CD4-positive, alpha-beta T cell treated with Interleukin-10 for 1 hour (primary cell): Measurements from ENCODE around the gene PPFIBP2.

Source experiments
- DNase-seq: peaks from one replicate; pipeline ENCODE4 v3.0.0-alpha.2; 2020

The PPFIBP2 gene

DNA sequence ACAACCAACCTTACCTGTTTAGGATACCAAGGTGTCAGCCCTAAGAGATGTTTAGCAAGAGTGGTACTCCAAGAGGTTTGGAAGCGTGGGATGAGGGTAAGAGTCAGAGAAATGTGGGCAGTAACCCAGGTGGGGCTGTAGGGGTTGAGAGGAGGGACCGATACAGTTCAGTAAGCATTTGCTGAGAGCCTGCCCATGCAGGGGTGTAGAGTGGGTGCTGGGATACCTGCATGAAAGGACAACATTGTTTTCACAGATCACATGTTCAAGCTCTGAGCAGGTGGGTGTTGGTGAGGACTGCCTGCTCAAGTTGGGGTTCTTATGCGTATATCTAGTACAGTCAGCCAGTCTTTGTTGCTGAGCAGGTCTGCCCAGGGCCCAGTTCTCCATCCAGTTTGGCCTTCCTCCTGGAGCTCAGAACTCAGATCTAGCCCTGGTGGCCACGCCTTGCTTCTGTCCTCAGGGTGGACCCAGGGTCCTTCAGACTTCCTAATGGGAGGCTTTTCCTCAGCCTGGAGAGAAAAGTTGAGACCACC is 14.8 kb downstream of the PPFIBP2 start:
- DNase-seq: no peak

DNA sequence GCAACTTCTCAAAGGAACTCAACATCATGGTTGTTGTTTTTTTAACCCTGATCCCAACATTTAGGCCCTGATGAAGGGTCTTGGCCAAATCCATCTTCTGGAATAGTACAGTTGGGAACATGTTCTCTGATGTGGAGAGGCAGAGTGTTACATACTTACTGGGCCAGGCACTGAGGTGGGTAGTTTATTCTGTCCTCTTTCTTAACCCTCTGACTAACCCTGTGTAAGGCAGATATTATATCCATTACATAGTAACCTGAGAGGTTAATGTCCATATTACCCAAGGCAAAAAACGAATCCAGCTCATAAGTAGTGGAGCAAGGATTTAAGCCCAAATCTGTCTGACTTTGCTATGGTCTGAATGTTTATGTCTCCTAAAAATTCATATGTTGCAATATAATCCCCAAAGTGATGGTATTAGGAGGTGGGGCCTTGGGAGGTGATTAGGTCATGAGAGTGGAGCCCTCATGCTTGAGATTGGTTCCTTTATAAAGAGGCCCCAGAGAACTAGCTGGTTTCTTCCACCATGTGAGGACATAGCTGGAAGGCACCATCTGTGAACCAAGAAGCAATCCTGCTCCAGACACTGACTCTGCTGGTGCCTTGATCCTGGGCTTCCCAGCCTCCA is 16.3 kb downstream of the PPFIBP2 start:
- no peak for DNase-seq

DNA sequence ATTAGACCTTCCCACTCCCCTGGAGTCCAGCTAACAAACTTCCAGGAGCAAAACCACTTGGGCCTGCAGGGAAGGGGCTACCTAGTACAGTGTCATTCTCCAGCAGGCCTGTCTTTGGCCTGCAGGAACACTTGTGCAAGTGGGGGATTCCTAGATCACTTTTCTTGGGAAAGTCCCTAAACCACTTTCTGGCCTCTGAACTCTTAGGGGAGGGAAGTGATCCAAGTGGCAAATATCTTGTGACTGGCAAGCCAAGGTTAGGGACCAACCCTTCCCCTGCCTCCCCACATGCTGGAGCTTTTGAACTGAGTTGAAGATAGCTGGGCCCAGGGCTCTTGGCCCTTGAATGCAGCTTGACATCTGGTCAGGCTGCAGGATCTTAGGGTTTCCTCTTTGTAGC is 17.2 kb downstream of the PPFIBP2 start:
- no peak for DNase-seq

DNA sequence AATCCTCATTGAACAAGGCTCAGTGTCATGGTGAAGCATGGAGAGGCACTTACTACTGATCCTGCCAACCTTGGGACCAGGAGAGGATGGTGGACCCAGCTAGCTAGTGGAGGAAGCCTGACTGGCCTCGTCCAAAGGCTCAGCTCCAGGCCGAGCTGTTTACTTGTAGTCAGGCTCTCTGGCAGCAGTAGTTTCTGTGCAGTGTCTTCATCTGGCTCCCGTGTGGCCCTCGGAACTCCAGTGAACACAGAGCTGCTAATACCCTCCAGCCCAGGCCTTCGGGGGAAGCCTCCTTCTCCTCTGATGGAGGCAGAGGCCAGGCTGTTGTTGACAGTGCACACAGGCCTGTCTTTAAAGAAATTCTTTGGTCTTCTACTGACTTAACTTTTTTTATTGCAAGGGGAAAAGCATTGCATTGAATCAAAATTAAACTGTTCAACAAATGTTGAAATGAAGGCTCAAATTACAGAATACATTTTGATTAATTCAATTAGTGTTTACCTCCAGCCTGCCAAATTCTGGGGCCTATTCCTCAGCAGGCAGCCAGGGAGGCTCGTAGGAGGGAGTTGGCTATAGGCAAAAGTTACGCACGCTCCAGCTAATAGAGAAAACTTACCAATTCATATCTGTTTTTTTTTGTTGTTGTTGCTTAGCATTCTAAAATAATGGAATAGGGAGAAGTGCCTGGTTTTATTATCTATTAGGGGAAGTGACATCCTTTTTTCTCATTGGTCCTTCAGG is 18.8 kb downstream of the PPFIBP2 start:
- no peak for DNase-seq

DNA sequence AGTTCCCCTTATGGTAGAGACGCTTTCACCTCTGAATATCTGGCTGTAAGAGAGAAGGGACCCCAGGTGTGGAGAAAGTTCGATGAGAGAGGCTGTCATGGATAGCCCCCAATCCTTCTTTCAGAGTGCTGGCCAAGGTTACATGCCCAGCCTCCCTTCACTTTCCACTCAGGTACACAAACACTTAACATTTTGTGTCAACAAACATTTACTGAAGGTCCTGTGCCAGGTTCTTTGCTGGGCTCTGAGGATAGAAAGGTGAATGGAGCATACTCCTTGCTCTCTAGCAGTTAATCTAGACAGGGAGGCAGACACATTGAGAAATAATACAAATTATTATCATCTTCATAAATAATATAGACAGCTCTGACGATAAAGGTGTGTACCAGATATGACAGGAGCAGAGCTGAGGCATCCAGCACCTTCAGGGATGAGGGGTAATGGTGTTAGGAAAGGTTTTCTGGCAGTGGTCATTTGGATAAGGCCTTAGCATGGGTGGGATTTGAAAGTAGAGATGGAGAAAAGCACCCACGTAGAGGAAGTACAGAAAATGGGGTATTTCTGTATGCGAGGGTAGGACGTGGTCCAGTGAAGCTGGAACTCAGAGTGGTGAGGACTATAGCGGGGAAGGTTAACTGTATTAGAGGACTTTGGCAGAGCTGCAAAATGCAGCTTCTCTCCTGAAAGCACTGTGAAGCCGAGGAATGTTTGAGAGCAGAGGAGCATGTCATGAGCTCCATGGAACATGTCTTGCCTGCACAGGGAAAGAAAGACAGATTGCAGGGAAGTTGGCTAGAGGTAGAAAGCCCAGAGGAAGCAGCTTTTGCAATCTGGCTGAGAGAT is 19.6 kb downstream of the PPFIBP2 start:
- no peak for DNase-seq

DNA sequence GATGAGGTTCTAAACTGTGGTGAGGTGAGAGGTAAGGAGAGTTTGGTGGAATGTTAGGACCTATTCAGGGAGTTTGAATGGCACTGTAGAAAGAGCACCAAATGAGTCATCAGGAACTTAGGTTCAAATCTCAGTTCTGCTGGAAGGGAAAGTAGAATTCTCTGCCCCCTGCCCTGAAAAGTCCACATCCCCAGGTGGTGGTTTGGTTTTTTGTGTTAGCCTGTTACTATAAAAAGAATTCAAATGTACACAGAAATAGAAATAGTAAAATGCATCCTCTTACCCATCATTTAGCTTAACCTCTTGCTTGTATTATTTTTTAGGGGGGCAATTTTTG is 20.2 kb downstream of the PPFIBP2 start:
- no peak for DNase-seq

DNA sequence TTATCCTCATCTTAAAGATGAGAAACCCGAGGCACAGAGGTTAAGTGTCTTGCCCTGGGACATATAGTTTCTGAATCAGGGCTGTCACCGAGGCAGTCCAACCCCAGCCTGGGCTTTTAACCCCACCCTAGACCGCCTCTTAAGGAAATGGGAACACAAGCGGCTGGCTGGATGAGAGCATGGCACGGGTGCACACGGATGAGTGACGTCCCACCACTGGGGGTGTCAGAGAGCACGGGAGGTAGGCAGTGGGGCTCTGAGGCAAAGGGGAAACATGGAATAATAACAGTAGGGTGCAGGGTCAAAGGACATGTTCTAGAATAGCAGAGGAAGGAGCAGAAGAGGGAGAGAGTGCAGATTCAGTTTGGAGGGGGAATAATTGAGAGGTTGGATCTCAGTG is 22.3 kb downstream of the PPFIBP2 start:
- no peak for DNase-seq

DNA sequence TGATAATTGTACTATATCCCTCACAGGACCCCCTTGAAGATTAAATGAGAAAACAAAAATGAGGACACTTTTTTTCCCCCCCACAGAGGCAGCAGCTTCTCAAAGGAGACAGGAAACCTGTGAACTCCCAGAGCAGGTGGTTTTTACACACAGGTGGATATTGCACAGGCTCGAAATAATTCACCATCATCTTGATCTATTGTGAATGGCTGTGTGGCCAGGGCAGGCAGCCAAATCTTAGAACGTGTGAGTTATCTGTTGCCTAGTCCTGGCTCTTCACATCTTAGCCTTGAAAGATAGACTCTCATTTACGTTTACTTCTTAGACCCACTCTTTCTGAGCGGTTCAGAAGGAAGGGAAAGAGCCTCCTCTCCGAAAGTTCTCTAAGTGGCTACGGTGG is 23.5 kb downstream of the PPFIBP2 start:
- no peak for DNase-seq

DNA sequence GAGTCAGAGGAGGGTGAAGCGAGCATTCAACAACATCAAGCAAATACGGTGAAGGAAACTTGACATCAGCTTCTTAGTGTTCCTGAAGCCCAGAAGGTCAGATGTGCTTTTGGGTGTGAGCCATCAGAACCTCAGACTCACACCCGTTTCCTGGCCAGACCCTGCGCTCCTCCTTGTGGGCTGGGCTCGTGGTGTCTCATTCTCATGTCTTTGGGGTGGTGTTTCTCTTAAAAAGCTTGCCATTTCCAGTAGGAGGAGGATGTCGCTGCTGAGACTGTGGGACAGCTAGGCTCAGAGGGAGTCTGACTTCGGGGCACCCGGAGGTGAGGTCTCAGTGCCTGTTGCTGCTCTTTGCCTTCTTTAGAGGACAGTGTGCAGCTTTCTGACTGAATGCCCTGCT is 24.2 kb downstream of the PPFIBP2 start:
- DNase-seq: peak; percentile 15

DNA sequence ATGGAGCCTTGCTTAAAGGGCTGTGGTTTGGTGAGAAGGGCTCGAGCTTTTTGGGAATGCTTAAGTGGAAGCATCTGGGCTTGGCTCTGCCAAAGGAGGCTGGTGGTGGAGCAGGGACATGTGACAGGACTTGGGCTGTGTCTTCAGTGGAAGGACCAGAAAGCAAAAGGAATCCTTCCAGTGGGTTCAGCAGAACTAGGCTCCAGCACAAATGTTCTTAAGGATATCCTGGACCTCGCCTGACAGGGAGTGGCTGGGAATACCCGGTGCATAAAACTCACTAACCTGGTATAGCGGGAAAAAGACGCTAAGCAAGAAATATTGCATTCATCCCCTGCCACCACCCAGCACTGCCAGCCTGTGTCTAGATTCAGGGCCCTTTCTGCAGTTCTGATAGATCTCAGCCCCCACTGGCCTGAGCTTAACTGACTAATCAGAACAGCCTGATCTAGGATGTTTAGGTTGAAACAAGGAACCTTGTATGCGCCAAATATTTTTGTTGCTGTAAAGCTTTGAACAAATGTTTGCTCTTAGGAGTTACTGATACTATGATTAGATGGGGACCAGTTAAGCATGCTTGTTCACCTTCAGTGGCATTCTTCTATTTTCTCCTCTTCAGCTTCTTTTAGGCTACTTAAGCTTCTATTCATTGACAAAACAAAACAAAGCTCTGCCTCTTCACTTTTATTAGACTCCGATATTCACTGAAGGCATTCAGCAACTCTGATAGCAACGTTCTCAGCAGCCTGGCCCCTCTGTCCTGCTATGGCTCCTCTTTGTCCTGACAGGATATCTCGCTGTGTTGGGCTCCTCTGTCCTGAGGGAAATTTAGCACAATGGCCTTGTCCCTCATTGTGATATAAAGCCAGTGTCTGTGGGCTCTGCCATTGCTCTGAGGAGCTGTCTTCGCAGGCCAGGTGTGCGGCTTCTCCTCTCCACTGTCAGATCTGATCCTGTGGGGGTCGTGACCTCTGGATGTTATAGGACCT is 25.0 kb downstream of the PPFIBP2 start:
- no peak for DNase-seq

DNA sequence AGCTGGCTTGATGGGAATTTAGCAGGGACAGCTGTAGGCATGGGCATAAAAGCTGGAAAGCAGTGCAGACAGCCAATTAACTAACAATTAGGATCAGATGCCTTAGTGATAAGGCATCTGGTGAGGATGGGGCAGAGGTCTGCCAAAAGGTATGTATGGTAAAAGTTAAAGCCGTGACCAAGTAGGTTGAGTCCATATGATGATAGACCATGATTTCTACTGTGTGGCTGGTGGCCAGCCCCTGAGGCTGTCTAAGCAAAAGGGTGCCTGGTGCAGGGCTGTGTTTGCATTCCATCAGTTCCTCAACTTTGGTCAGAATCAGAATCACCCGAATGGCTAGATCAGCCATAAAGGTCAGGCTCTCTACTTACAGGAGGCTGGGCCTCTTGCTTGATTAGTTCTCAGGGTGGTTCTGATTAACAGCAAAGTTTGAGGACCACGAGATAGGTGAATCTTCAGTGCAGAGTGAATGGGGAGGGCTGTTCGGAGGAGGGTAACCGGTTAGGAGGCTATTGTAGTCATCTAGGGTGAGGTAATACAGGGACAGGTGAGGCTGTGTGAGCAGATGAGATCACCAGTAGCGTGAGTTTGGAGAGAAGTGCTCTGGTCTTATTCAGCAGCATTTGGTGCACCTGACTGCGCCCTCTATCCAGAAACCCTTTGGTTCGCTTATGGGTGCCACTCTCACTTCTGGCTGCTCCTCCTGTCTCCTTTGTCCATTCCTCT is 27.2 kb downstream of the PPFIBP2 start:
- no peak for DNase-seq

DNA sequence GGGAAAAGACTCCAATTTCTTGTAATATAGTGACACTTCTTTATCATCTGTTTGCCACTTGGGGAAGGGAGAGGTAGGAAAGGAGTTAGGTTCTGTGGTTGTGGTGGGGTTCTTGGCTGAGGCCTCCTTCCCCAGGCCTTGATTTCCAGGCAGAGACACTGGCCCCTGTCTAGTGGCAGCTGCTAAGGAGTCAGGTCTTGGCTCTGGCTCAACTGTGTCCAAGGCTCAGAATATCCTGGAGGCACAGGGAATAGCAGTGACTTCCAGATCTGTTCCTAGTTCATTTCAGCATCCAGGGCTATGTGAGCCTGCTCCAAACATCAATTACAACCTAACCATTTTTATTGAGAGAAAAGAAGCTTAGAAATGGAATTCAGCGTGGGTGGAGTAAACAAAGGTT is 29.5 kb downstream of the PPFIBP2 start:
- DNase-seq: no peak

DNA sequence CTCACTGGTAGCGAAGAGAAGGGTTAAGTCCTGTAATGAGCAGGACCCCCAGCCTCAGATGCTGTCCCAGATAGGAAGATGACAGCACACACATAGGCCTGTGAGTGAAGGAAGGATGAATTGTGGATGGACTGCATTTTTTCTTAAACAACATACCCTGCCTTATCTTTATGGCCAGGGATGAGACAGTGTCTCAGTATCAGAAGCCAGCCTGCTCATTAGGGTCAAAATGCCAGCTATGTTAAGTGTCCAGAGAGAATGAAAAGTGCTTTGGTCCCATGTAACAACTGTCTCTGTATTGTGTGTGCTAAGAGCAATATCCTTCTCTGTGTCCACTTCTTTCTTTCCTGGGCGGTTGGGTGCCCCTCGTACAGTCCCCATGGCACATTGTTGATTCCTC is 30.2 kb downstream of the PPFIBP2 start:
- DNase-seq: no peak

DNA sequence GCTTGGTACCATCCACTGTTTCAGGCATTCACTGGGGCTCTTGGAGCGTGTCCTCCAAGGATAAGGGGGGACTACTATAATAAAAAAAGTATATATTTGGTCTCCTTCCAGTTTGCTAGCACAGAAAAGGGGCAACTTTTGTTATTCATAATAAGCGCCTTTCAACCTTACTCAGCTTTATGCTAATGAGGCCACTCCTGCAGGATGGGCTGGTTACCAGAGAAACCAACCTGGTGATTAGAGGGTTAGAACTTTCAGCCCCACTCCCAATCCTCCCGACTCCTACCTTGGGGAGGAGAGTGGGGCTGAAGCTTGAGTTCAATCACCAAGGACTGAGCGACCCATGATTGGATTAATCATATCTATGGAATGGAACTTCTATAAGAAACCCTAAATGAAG is 31.8 kb downstream of the PPFIBP2 start:
- DNase-seq: no peak

DNA sequence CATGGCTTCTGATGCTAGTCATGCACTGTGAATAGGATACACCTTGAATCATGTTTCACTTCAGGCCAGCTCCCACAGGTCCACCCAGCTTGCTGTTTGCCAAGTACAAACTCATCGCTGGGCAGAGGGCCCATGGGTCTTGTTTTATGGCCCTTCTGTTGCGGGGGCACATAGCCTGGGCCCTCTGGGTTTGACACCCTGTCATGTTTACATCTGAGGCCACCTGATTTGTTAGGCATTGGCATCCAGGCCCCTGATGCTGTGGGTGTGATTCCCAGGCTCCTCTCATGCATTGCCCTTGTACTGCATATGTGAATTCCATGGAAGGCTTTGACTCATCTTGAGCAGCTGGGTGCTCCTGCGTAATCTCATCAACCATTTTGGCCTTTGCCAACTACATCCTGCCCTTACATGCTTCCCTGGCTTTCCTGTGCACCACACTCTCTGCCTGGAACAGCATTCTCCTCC is 32.6 kb downstream of the PPFIBP2 start:
- no peak for DNase-seq

DNA sequence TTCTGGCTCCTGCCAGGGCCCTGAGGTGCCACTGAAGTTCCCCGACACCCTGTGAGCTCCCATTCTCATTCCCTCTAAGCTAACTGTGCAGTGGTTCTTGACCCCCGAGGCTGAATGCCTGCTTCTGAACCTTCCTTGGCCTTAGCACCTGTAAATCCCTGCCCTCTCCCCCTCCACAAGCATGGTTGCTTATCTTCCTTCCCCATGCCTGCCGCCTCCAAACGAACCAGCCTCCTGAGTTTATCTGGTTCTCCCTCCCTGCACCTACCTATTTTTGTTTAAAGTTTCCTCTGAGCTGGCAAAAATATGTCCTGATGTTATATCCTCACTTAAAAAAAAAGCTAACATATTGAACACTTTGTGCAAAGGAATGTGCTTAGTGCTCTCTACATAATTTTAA is 33.9 kb downstream of the PPFIBP2 start:
- no peak for DNase-seq

DNA sequence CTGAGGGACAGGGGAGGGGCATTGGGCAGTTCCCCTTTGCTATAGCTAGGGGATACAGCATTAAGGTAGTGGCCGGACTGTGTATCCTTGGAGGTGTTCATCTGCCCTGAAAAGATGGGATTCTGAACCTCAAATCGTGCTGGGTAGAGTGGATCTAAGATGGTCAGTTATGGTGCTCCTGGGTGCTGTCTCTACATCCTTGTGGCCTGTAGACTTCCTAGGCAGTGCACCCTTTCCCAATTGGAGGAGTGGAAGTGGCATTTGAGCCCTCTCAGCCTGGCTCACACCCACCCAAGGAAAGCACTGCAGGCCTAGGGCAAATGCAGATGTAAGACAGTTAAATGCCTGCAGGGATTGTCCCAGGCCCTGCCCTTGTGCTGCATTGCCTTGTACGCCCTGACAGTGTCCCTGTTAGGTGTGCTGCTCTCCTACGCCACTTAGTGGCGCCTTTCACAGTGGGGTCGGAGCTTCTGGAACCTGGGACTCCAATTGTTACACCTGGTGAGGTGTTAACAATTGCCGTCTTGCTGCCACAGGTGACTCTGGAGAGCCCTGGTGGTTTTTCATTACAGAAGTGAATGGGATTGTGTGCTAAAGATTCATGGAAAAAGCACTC is 35.0 kb downstream of the PPFIBP2 start:
- peak; percentile 28 for DNase-seq

DNA sequence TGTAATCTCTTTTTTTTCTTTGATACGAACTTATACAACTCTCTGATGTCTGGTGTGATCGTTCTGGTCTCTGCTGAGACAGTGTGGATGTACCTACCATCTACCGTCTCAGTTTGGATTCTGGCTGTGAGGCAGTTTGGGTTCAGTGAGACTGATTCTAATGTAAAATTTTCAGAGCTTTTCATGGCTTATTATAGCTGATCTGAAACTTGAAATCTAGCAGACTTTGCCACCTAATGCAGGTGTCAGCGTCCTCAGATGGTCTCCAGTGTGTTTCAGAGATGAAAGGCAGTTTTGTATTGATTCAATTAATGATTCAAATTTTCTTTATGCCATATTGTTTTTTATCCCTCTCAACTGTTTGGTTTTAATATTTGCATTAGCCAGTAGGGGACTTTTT is 35.9 kb downstream of the PPFIBP2 start:
- no peak for DNase-seq

DNA sequence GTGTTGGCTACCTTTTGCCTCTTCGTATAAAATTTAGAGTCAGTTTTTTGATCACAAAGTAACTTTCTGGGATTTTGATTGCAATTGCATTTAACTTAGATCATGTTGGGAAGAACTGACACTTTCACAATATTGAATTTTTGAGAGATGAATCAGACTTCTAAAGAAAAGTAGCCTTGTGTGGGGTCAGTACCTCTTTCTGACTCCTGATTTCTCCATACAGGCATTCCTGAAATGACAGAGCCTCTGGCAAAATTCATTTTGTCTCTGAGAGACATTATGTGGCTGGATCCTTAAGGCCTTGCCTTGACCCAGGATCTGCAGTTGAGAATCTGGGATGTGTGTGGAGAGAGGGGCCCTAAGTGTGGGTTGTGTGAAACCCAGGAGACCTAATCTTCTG is 37.8 kb downstream of the PPFIBP2 start:
- no peak for DNase-seq

DNA sequence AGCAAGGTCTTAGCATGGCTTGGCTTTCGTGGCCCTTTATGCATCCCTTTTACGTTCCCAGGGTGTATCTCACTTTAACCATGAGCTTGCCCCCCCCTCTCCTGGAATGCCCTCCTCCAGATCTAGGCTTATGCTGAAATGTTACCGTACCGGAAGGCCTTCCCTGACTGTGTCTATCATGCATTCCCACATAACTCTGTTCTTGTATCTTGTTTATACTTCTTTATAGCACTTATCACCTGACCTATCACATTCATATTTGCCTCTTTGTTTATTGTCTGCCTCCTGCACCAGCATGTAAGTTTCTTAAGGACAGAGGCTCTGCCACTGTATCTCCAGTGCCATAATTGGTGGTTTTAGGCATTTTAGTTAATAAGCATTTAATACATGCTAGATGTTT is 38.9 kb downstream of the PPFIBP2 start:
- no peak for DNase-seq

DNA sequence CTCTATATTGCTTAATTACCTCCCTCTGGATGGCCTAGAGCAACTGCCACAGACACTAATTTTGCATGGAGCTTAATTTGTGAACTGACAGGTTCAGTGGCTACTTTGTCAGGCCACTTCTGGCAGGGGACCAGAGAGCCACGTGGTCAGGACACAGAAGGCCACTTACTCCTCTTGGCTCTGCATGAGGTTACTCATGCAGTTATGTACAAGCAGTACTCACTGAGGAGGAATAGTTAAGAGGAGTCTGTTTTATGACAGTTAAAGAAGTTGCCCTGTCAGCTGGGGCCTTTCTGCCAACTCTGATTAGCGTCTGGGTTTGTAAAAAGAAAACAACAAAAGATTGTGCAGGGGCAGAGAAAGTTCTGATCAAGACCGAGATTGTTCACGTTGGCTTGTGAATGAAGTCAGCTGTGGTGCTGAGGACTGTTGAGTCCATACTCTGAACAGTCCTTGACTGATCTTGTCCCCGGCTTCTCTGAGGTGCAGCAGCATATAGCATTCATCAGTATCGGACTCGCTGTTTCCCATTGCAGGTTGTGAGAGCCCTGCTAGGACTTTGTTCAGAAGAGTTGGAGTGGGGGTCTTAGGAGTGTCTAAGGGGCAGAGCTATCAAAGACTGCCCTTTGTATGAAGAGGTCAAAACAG is 41.4 kb downstream of the PPFIBP2 start:
- no peak for DNase-seq
